Liver (tissue), 9 donors: ENCODE data around the gene GOSR2. TPM values are rescaled to one million over a fixed set of nuclear protein-coding genes. Genes with fewer than 3 reads are reported as not detected.
A peak's percentile ranks its signal among the peaks of the same experiment; 100 is the strongest.

Experiments used
- DNase-seq: peaks from one replicate; pipeline ENCODE4 v3.0.0-alpha.2; 2017; ENCODE audit warnings: low spot score
- H3K27ac ChIP-seq, 2 donors: one replicate each; pipeline ENCODE4 v1.7.0; 2013; ENCODE audit warnings: inconsistent platforms in 2 of 2, low read length in 2 of 2, control low read depth in 1 of 2, low read depth in 1 of 2, mild to moderate bottlenecking in 1 of 2
- H3K27me3 ChIP-seq, 4 donors: one replicate each; pipeline versions ENCODE4 v1.6.1 to v1.7.0; 2013; ENCODE audit warnings: low read length in 3 of 4, inconsistent platforms in 1 of 4, mild to moderate bottlenecking in 1 of 4, moderate library complexity in 1 of 4; ENCODE audit not compliant: control insufficient read depth in 4 of 4, insufficient read depth in 4 of 4
- H3K36me3 ChIP-seq, 4 donors: one replicate each; pipeline versions ENCODE4 v1.6.1 to v1.7.0; 2013; ENCODE audit warnings: low read length in 3 of 4, mild to moderate bottlenecking in 3 of 4, low read depth in 1 of 4, moderate library complexity in 1 of 4; ENCODE audit not compliant: control insufficient read depth in 4 of 4, insufficient read depth in 3 of 4
- H3K4me1 ChIP-seq, 4 donors: one replicate each; pipeline versions ENCODE4 v1.6.1 to v1.7.0; 2013; ENCODE audit warnings: low read length in 3 of 4, mild to moderate bottlenecking in 3 of 4, moderate library complexity in 1 of 4; ENCODE audit not compliant: control insufficient read depth in 4 of 4, insufficient read depth in 4 of 4
- H3K4me3 ChIP-seq, 3 donors: one replicate each; pipeline versions ENCODE4 v1.6.1 to v1.7.0; 2013; ENCODE audit warnings: low read length in 3 of 3, control low read depth in 1 of 3, low read depth in 1 of 3, mild to moderate bottlenecking in 1 of 3
- H3K9ac ChIP-seq, 2 donors: one replicate each; pipeline ENCODE4 v1.7.0; 2013; ENCODE audit warnings: low read length in 2 of 2, mild to moderate bottlenecking in 2 of 2, moderate library complexity in 2 of 2, control low read depth in 1 of 2, low read depth in 1 of 2
- H3K9me3 ChIP-seq, 4 donors: one replicate each; pipeline versions ENCODE4 v1.6.1 to v1.7.0; 2013; ENCODE audit warnings: low read length in 3 of 4; ENCODE audit not compliant: control insufficient read depth in 4 of 4
- ATF3 ChIP-seq: IDR thresholded peaks from 2 replicates; pipeline ENCODE4 v1.6.1; 2016; ENCODE audit warnings: antibody characterized with exemption
- CTCF ChIP-seq: fragments of 150-350 bp; IDR thresholded peaks from 2 replicates; pipeline ENCODE4 v1.5.1; 2017; ENCODE audit warnings: improper control_type of control experiment, low read depth, low read length; ENCODE audit not compliant: missing input control
- EGR1 ChIP-seq, 2 donors: IDR thresholded peaks; 2 replicates each; pipeline ENCODE4 v1.6.1; 2016 to 2018; ENCODE audit warnings: antibody characterized with exemption in 2 of 2, low read depth in 2 of 2
- FOXA1 ChIP-seq: IDR thresholded peaks from 2 replicates; pipeline ENCODE4 v1.6.1; 2016; ENCODE audit warnings: antibody characterized with exemption
- FOXA2 ChIP-seq: IDR thresholded peaks from 2 replicates; pipeline ENCODE4 v1.6.1; 2016; ENCODE audit warnings: antibody characterized with exemption
- GABPA ChIP-seq, 2 donors: IDR thresholded peaks in 1 of 2; conservative IDR thresholded peaks in 1 of 2; 2 replicates each; pipeline ENCODE4 v1.6.1; 2016; ENCODE audit warnings: antibody characterized with exemption in 2 of 2, mild to moderate bottlenecking in 1 of 2, moderate library complexity in 1 of 2
- HNF4A ChIP-seq, 2 donors: conservative IDR thresholded peaks; 2 replicates each; pipeline ENCODE4 v1.6.1; 2016; ENCODE audit warnings: antibody characterized with exemption in 2 of 2, mild to moderate bottlenecking in 2 of 2
- HNF4G ChIP-seq: IDR thresholded peaks from 2 replicates; pipeline ENCODE4 v1.6.1; 2016; ENCODE audit warnings: antibody characterized with exemption
- JUND ChIP-seq, 2 donors: IDR thresholded peaks; 2 replicates each; pipeline ENCODE4 v1.6.1; 2016; ENCODE audit warnings: antibody characterized with exemption in 2 of 2
- MAX ChIP-seq: IDR thresholded peaks from 2 replicates; pipeline ENCODE4 v1.6.1; 2016; ENCODE audit warnings: antibody characterized with exemption
- NR2F2 ChIP-seq: IDR thresholded peaks from 2 replicates; pipeline ENCODE4 v1.6.1; 2016; ENCODE audit warnings: antibody characterized with exemption
- RAD21 ChIP-seq, 2 donors: IDR thresholded peaks; 2 replicates each; pipeline ENCODE4 v1.6.1; 2016; ENCODE audit warnings: antibody characterized with exemption in 2 of 2, mild to moderate bottlenecking in 2 of 2
- REST ChIP-seq: IDR thresholded peaks from 2 replicates; pipeline ENCODE4 v1.6.1; 2016; ENCODE audit warnings: antibody characterized with exemption, mild to moderate bottlenecking
- RXRA ChIP-seq, 2 donors: IDR thresholded peaks; 2 replicates each; pipeline ENCODE4 v1.6.1; 2017 to 2018; ENCODE audit warnings: antibody characterized with exemption in 2 of 2, mild to moderate bottlenecking in 1 of 2
- TAF1 ChIP-seq: conservative IDR thresholded peaks from 2 replicates; pipeline ENCODE4 v1.6.1; 2016; ENCODE audit warnings: antibody characterized with exemption, mild to moderate bottlenecking
- YY1 ChIP-seq: IDR thresholded peaks from 2 replicates; pipeline ENCODE4 v1.6.1; 2016; ENCODE audit warnings: antibody characterized with exemption, mild to moderate bottlenecking
- ZBTB33 ChIP-seq: IDR thresholded peaks from 2 replicates; pipeline ENCODE4 v1.6.1; 2016; ENCODE audit warnings: antibody characterized with exemption
- WGBS: extraction: QIAGEN DNeasy Blood & Tissue Kit; methylation state at CpG from one replicate; pipeline ENCODE4 v1.1.7; 2013; 5-methylcytosine and 5-hydroxymethylcytosine counted together
- polyA plus RNA-seq, 2 donors: library from polyadenylated mRNA; stranded (reverse) in 1 of 2; unstranded in 1 of 2; fragments of 200-250 nt in 1 of 2; fragments of >200 nt in 1 of 2; fragmentation: Nextera tagmentation in 1 of 2; extraction: Ambion mirVana in 1 of 2; gene quantifications; one replicate each; pipeline versions ENCODE4 v1.2.1 to v1.2.3, GENCODE V29; 2013 to 2015
- total RNA-seq, 2 donors: library from RNA; depleted of rRNA; stranded (reverse); fragments of >200 nt; gene quantifications; one replicate each; pipeline ENCODE4 v1.2.3, GENCODE V29; 2014
- donor health status: healthy.
- donor health status: healthy.
- donor health status: healthy.
- donor health status: healthy.
- donor health status: healthy.

The GOSR2 gene
- total and polyA plus RNA-seq, 4 donors, result 19.9 to 43.8 (median 21.0) TPM

GRCh38 chr17:46977750-46978488, 55.0 kb downstream of the GOSR2 start:
- DNase-seq, result no peak
- Histone ChIP-seq H3K4me3 (peak overlapping the region in 1 of 3 donors; percentile 75), H3K4me1 (peaks cover 10 to 18% (median 15%) of the 10 kb centered on the region in 4 donors), H3K27me3 (no peaks in the 10 kb centered on the region), H3K36me3 (no peaks in the 10 kb centered on the region), H3K27ac (no peak overlapping the region), H3K9me3 (no peaks in the 10 kb centered on the region), H3K9ac (no peak overlapping the region)
- TF ChIP-seq FOXA2 (no peak), EGR1 (IDR thresholded peaks at IDR 0.05; ENCODE audit: low read depth in 2 of 2) (no peak), ATF3 (no peak), ZBTB33 (no peak), GABPA (IDR thresholded peaks at IDR 0.05 in 1 of 2, conservative IDR thresholded peaks at IDR 0.05 in 1 of 2) (no peak), RXRA (IDR thresholded peaks at IDR 0.05) (no peak), CTCF (no peak), MAX (no peak), FOXA1 (no peak), HNF4G (no peak), RAD21 (IDR thresholded peaks at IDR 0.05) (no peak), REST (no peak), JUND (IDR thresholded peaks at IDR 0.05) (no peak), HNF4A (conservative IDR thresholded peaks at IDR 0.05) (no peak), NR2F2 (no peak), YY1 (no peak), TAF1 (no peak)
- 23% methylated on average over 36 of the region's 36 CpGs for WGBS
